Left lung (tissue), 10 donors: ENCODE results near the gene PPP1R13B. TPM values are rescaled to one million over a fixed set of nuclear protein-coding genes. Genes with fewer than 3 reads are reported as not detected.

Source experiments
- ATAC-seq: fragments of 200-7000 bp; cut with Tn5 transposase; one replicate; pipeline ENCODE4 v1.9.1; 2020; ENCODE audit warnings: moderate library complexity
- DNase-seq, 4 donors: peaks; one replicate each; pipeline ENCODE4 v3.0.0-alpha.2; 2013 to 2020
- H3K27ac ChIP-seq, 2 donors: fragments of 200-600 bp; sonication (generic) in 1 of 2; one replicate each; pipeline versions ENCODE4 v1.5.0 to v1.8.0; 2020 to 2021
- H3K27me3 ChIP-seq, 2 donors: fragments of 200-600 bp; sonication (generic) in 1 of 2; one replicate each; pipeline versions ENCODE4 v1.5.0 to v1.8.0; 2020 to 2021
- H3K36me3 ChIP-seq, 2 donors: fragments of 200-600 bp; sonication (generic) in 1 of 2; one replicate each; pipeline versions ENCODE4 v1.5.0 to v1.8.0; 2020 to 2021
- H3K4me1 ChIP-seq, 2 donors: fragments of 200-600 bp; one replicate each; pipeline ENCODE4 v1.8.0; 2021
- H3K4me3 ChIP-seq, 2 donors: fragments of 200-600 bp; sonication (generic) in 1 of 2; one replicate each; pipeline versions ENCODE4 v1.5.0 to v1.8.0; 2020 to 2021; ENCODE audit warnings: mild to moderate bottlenecking in 1 of 2
- H3K9me3 ChIP-seq, 2 donors: fragments of 200-600 bp; sonication (generic) in 1 of 2; one replicate each; pipeline versions ENCODE4 v1.5.0 to v1.8.0; 2020 to 2021
- intact Hi-C, 2 donors: fragments of 100-400 bp; cut with DNase I; formaldehyde crosslinking; loops; one replicate each; pipeline versions ENCODE4 v1.11.2 to v1.14.2; 2022
- polyA plus RNA-seq, 6 donors: library from polyadenylated mRNA; unstranded; fragments of 120-200 nt; gene quantifications; one replicate each; pipeline ENCODE4 v1.2.1, GENCODE V29; 2013; ENCODE audit not compliant: insufficient read length in 6 of 6
- total RNA-seq, 2 donors: library from RNA; stranded (reverse); fragmentation: NEBNext Ultra II Directional; extraction: Animal tissue kit (Norgen Biotek cat#: 25700); gene quantifications; one replicate each; pipeline ENCODE4 v1.2.1, GENCODE V29; 2021
- TF ChIP-seq, protein P1 (sequence below), 2 donors: fragments of 200-600 bp; sonication (generic) in 1 of 2; IDR thresholded peaks; one replicate each; pipeline versions ENCODE4 v1.5.0 to v1.8.0; 2021; ENCODE audit warnings: antibody characterized with exemption in 2 of 2
- donor health status: DM: no; HTN: yes; CAD: no.
- donor health status: DM: no; HTN: no; CAD: no.

The PPP1R13B gene
- total and polyA plus RNA-seq, 8 donors = 48.0 to 86.9 (median 61.7) TPM

DNA sequence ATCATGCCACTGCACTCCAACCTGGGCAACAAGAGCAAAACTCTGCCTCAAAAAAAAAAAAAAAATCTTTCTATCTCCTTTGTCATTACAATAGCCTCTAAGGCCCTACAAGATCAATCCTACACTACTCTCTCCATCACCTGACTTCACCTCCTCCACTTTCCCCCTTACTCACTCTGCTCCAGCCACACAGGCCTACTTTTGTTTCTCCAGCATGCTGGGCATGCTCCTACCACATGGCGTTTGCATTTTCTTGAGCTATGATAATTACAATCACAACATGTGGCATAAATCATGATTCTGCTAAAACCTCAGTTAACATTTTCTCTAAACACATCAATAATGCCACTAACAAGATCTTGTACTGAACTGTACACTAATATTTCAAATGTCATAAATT lies 7.8 kb downstream of the PPP1R13B start:
- no peak for DNase-seq
- peaks cover 0 to 18% of the 10 kb centered on the region in 2 donors for H3K27me3 ChIP-seq
- H3K36me3 ChIP-seq = no peaks in the 10 kb centered on the region
- H3K27ac ChIP-seq = peak overlapping the region in 1 of 2 donors; percentile 4
- H3K9me3 ChIP-seq = no peaks in the 10 kb centered on the region
- H3K4me1 ChIP-seq = peaks cover 5 to 17% of the 10 kb centered on the region in 2 donors
- peak; percentile 22 for ATAC-seq
- intact Hi-C loops = no loop called here
- no peak overlapping the region for H3K4me3 ChIP-seq
- TF ChIP-seq, protein P1, sequence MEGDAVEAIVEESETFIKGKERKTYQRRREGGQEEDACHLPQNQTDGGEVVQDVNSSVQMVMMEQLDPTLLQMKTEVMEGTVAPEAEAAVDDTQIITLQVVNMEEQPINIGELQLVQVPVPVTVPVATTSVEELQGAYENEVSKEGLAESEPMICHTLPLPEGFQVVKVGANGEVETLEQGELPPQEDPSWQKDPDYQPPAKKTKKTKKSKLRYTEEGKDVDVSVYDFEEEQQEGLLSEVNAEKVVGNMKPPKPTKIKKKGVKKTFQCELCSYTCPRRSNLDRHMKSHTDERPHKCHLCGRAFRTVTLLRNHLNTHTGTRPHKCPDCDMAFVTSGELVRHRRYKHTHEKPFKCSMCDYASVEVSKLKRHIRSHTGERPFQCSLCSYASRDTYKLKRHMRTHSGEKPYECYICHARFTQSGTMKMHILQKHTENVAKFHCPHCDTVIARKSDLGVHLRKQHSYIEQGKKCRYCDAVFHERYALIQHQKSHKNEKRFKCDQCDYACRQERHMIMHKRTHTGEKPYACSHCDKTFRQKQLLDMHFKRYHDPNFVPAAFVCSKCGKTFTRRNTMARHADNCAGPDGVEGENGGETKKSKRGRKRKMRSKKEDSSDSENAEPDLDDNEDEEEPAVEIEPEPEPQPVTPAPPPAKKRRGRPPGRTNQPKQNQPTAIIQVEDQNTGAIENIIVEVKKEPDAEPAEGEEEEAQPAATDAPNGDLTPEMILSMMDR (IDR thresholded peaks at IDR 0.05) = no peak

GRCh38 chr14:103838117-103838516 lies 9.3 kb downstream of the PPP1R13B start:
- no peak for ATAC-seq
- intact Hi-C loops = no loop called here
- TF ChIP-seq, protein P1 (IDR thresholded peaks at IDR 0.05) = no peak

GRCh38 chr14:103836976-103837725 lies 10.2 kb downstream of the PPP1R13B start:
- intact Hi-C loops = no loop called here
- TF ChIP-seq, protein P1 (IDR thresholded peaks at IDR 0.05) = no peak
- Histone ChIP-seq H3K27me3 (no peaks in the 10 kb centered on the region), H3K4me3 (no peak overlapping the region), H3K36me3 (no peaks in the 10 kb centered on the region), H3K9me3 (no peaks in the 10 kb centered on the region), H3K27ac (no peak overlapping the region), H3K4me1 (peaks cover 5 to 17% of the 10 kb centered on the region in 2 donors)
- DNase-seq = no peak
- no peak for ATAC-seq

More at GRCh38 chr14:103838117-103838516, 9.3 kb downstream of the PPP1R13B start:
- DNase-seq = no peak
- no peak overlapping the region for H3K4me3 ChIP-seq
- H3K27me3 ChIP-seq = peaks cover 0 to 5% of the 10 kb centered on the region in 2 donors
- no peaks in the 10 kb centered on the region for H3K36me3 ChIP-seq
- no peak overlapping the region for H3K27ac ChIP-seq
- no peaks in the 10 kb centered on the region for H3K9me3 ChIP-seq
- peaks cover 5 to 17% of the 10 kb centered on the region in 2 donors for H3K4me1 ChIP-seq

- TF ChIP-seq, protein P1 (IDR thresholded peaks at IDR 0.05) = no peak
- DNase-seq (no peak), ATAC-seq (no peak)
- H3K4me3 ChIP-seq = no peak overlapping the region
- H3K36me3 ChIP-seq = no peaks in the 10 kb centered on the region
- H3K27me3 ChIP-seq = no peaks in the 10 kb centered on the region
- no peak overlapping the region for H3K27ac ChIP-seq
- no peaks in the 10 kb centered on the region for H3K9me3 ChIP-seq
- intact Hi-C loops = no loop called here
- peaks cover 7 to 10% of the 10 kb centered on the region in 2 donors for H3K4me1 ChIP-seq
Observed at GRCh38 chr14:103834956-103835355, 12.4 kb downstream of the PPP1R13B start.

DNA sequence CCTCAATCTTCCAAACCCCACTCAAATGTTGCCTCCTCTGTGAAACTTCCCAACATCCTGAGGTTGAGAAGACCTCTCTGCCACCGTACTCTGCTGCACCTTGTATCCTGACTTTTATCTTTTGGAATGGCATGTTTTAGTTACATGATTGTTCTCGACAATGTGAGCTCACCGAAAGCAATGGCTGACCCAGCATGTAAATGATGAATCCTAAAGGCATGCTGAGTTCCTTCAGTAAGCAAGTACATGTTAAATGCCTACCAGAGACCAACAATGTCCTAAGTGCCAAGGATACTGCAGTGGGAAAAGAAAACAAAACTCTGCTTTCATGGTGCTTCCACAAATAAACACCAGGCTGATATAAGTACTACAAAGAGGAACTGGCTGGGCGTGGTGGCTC lies 13.7 kb downstream of the PPP1R13B start:
- ATAC-seq (no peak), DNase-seq (no peak)
- no peaks in the 10 kb centered on the region for H3K36me3 ChIP-seq
- intact Hi-C loops = no loop called here
- no peak overlapping the region for H3K27ac ChIP-seq
- no peaks in the 10 kb centered on the region for H3K9me3 ChIP-seq
- no peaks in the 10 kb centered on the region for H3K27me3 ChIP-seq
- H3K4me1 ChIP-seq = peaks cover 10 to 15% of the 10 kb centered on the region in 2 donors
- no peak overlapping the region for H3K4me3 ChIP-seq
- TF ChIP-seq, protein P1 (IDR thresholded peaks at IDR 0.05) = no peak
